Neural cell (in vitro differentiated cells): ENCODE results near the gene NMU. TPM values are rescaled to one million over a fixed set of nuclear protein-coding genes. Genes with fewer than 3 reads are reported as not detected.
A peak's percentile ranks its signal among the peaks of the same experiment; 100 is the strongest.

Source experiments
- H2AFZ ChIP-seq: fragments of 200-600, 300-800 bp; sonication (generic), shearing (Covaris generic); 2 replicates; pipeline ENCODE4 v1.6.0; 2014; ENCODE audit warnings: low read depth, mild to moderate bottlenecking, antibody characterized with exemption, low read length, moderate library complexity
- H3F3A ChIP-seq: fragments of 200-600 bp; shearing (Covaris generic); 2 replicates; pipeline ENCODE4 v1.6.1; 2016; ENCODE audit warnings: mild to moderate bottlenecking, moderate library complexity, mixed read lengths, antibody characterized with exemption, low read length; ENCODE audit not compliant: insufficient read depth, poor library complexity, severe bottlenecking
- H3K27ac ChIP-seq: fragments of 200-600, 300-800 bp; sonication (generic), shearing (Covaris generic); 2 replicates; pipeline ENCODE4 v1.5.1; 2014; ENCODE audit warnings: mild to moderate bottlenecking, low read length, moderate library complexity
- H3K27me3 ChIP-seq: fragments of 300-800, 200-600 bp; sonication (generic), shearing (Covaris generic); 2 replicates; pipeline ENCODE4 v1.6.0; 2014; ENCODE audit warnings: mild to moderate bottlenecking, low read depth, low read length, moderate library complexity; ENCODE audit not compliant: insufficient read depth
- H3K36me3 ChIP-seq: fragments of 300-800, 200-600 bp; sonication (generic), shearing (Covaris generic); 2 replicates; pipeline ENCODE4 v1.5.1; 2014; ENCODE audit warnings: mild to moderate bottlenecking, antibody characterized with exemption, low read length, moderate library complexity; ENCODE audit not compliant: insufficient read depth
- H3K4me2 ChIP-seq: fragments of 300-800, 200-600 bp; sonication (generic), shearing (Covaris generic); 2 replicates; pipeline ENCODE4 v1.6.0; 2014; ENCODE audit warnings: mild to moderate bottlenecking, low read length
- H3K4me3 ChIP-seq: fragments of 300-800, 200-600 bp; sonication (generic), shearing (Covaris generic); 2 replicates; pipeline ENCODE4 v1.5.1; 2014; ENCODE audit warnings: mild to moderate bottlenecking, low read length, moderate library complexity
- H3K79me2 ChIP-seq: fragments of 200-600 bp; shearing (Covaris generic); replicated peaks from 2 replicates; pipeline ENCODE4 v1.6.0; 2014; ENCODE audit warnings: mild to moderate bottlenecking, low read length, moderate library complexity; ENCODE audit not compliant: insufficient read depth
- H3K9ac ChIP-seq: fragments of 300-800, 200-600 bp; sonication (generic), shearing (Covaris generic); 2 replicates; pipeline ENCODE4 v1.6.1; 2016; ENCODE audit warnings: mild to moderate bottlenecking, low read length, mixed read lengths
- H3K9me2 ChIP-seq: fragments of 200-600 bp; shearing (Covaris generic); 2 replicates; pipeline ENCODE4 v1.6.1; 2016; ENCODE audit warnings: mild to moderate bottlenecking, low read length, mixed read lengths; ENCODE audit not compliant: insufficient read depth
- H3K9me3 ChIP-seq: fragments of 200-600, 300-800 bp; sonication (generic), shearing (Covaris generic); 2 replicates; pipeline ENCODE4 v1.6.1; 2016; ENCODE audit warnings: mild to moderate bottlenecking, mixed run types, low read length, moderate library complexity, mixed read lengths
- H4K20me1 ChIP-seq: fragments of 200-600 bp; shearing (Covaris generic); 2 replicates; pipeline ENCODE4 v1.6.1; 2016; ENCODE audit warnings: mild to moderate bottlenecking, mixed run types; ENCODE audit not compliant: insufficient read depth
- EP300 ChIP-seq: fragments of 450-650 bp; conservative IDR thresholded peaks from 2 replicates; pipeline ENCODE4 v1.6.1; 2014; ENCODE audit warnings: antibody characterized with exemption, mild to moderate bottlenecking, moderate library complexity; ENCODE audit not compliant: poor library complexity, severe bottlenecking
- EZH2 ChIP-seq: fragments of 200-600, 300-800 bp; shearing (Covaris generic), sonication (generic); IDR thresholded peaks from 2 replicates; pipeline ENCODE4 v1.6.1; 2014; ENCODE audit warnings: antibody characterized with exemption, low read length, borderline replicate concordance, mild to moderate bottlenecking; ENCODE audit not compliant: insufficient read depth, poor library complexity, severe bottlenecking
- MXI1 ChIP-seq: fragments of 450-650 bp; conservative IDR thresholded peaks from 2 replicates; pipeline ENCODE4 v1.6.1; 2014; ENCODE audit warnings: antibody characterized with exemption, mild to moderate bottlenecking; ENCODE audit not compliant: poor library complexity, severe bottlenecking
- POLR2AphosphoS5 ChIP-seq: IDR thresholded peaks from 2 replicates; pipeline ENCODE4 v1.6.1; 2012
- RAD21 ChIP-seq: fragments of 450-650 bp; conservative IDR thresholded peaks from 2 replicates; pipeline ENCODE4 v1.6.1; 2014; ENCODE audit warnings: antibody characterized with exemption, mild to moderate bottlenecking, moderate library complexity
- SMC3 ChIP-seq: fragments of 450-650 bp; conservative IDR thresholded peaks from 2 replicates; pipeline ENCODE4 v1.6.1; 2014; ENCODE audit warnings: antibody characterized with exemption, mild to moderate bottlenecking, moderate library complexity; ENCODE audit not compliant: poor library complexity
- TAF1 ChIP-seq: IDR thresholded peaks from 2 replicates; pipeline ENCODE4 v1.6.1; 2012; ENCODE audit warnings: low read depth
- polyA plus RNA-seq: library from polyadenylated mRNA; depleted of rRNA; stranded (reverse); fragments of >200 nt; gene quantifications from 2 replicates; pipeline ENCODE4 v1.2.3, GENCODE V29; 2014
- TF ChIP-seq, protein P1 (sequence below): IDR thresholded peaks from 2 replicates; pipeline ENCODE4 v1.6.1; 2012; ENCODE audit warnings: borderline replicate concordance
- TF ChIP-seq, protein P2 (sequence below): fragments of 450-650 bp; IDR thresholded peaks from 2 replicates; pipeline ENCODE4 v1.5.1; 2014; ENCODE audit warnings: antibody characterized with exemption, mild to moderate bottlenecking, moderate library complexity; ENCODE audit not compliant: poor library complexity, severe bottlenecking

NMU gene
- polyA plus RNA-seq, 1 donor from 2014 or later, result 47.2 TPM

DNA sequence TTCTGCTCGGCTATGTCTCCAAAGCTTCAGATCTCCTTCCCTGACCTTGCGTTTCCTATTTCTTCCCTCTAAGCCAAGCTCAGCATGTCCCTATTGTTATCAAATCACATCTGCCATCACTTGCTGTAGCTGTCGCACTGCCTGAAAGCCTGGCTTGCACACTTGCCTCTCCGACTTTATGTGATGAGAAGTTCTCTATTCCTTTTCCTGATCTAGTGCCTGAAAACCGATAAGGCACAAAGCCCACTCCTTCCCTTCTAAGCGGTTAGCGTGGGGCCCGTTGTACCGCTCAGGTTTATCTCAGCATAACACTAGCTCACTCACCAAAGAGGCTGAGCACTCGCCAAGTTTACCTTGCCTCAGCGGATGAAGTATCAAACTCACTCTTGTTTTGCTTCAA, 816 bp downstream of the NMU start:
- peak overlapping the region; percentile 47 for H3K27ac ChIP-seq

DNA sequence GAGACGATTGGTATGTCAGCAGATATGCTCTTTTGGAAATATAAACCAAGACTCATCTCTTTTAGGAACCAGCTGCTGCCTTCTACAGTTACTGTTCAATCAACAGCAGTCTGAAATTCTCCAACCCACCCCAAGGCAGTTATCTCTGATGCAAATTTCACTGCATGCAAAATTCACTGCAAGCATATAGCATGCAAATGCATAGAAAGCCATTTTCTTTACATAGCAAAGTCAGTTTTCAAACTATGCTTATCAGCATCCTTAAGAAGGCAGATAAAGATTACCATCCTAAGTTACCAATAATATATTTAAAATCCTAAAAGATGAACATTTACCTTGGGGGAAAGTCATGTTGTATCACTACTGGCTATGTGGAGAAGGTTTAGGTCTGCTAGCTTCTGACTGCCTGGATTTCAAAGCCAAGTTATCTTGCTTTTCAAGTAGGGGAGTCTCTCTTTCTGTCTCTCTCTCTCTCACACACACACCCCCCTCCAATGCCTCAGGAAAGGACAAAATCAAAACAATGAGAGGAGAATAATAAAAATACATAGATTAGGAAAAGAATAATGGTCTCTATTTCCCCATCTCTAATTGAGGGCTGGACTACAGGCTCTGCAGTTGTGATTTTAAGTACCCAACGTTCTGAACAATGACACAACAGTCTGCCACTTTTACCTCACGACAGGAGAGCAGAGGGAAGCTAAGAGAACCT, 1.5 kb downstream of the NMU start:
- Histone ChIP-seq H3K36me3 (no peaks in the 10 kb centered on the region), H2AFZ (peak overlapping the region; percentile 37), H3K4me2 (peak overlapping the region; percentile 85), H3K9ac (peak overlapping the region; percentile 46), H4K20me1 (no peaks in the 10 kb centered on the region), H3K27me3 (no peaks in the 10 kb centered on the region), H3K9me2 (no peaks in the 10 kb centered on the region), H3K9me3 (no peaks in the 10 kb centered on the region), H3F3A (peaks cover 8% of the 10 kb centered on the region), H3K4me3 (peak overlapping the region; percentile 82), H3K79me2 (no peaks in the 10 kb centered on the region), H3K27ac (peak overlapping the region; percentile 47)
- TF ChIP-seq EP300 (no peak), POLR2AphosphoS5 (no peak), MXI1 (no peak), TAF1 (no peak), RAD21 (no peak), EZH2 (no peak), SMC3 (no peak)
- TF ChIP-seq, protein P1, sequence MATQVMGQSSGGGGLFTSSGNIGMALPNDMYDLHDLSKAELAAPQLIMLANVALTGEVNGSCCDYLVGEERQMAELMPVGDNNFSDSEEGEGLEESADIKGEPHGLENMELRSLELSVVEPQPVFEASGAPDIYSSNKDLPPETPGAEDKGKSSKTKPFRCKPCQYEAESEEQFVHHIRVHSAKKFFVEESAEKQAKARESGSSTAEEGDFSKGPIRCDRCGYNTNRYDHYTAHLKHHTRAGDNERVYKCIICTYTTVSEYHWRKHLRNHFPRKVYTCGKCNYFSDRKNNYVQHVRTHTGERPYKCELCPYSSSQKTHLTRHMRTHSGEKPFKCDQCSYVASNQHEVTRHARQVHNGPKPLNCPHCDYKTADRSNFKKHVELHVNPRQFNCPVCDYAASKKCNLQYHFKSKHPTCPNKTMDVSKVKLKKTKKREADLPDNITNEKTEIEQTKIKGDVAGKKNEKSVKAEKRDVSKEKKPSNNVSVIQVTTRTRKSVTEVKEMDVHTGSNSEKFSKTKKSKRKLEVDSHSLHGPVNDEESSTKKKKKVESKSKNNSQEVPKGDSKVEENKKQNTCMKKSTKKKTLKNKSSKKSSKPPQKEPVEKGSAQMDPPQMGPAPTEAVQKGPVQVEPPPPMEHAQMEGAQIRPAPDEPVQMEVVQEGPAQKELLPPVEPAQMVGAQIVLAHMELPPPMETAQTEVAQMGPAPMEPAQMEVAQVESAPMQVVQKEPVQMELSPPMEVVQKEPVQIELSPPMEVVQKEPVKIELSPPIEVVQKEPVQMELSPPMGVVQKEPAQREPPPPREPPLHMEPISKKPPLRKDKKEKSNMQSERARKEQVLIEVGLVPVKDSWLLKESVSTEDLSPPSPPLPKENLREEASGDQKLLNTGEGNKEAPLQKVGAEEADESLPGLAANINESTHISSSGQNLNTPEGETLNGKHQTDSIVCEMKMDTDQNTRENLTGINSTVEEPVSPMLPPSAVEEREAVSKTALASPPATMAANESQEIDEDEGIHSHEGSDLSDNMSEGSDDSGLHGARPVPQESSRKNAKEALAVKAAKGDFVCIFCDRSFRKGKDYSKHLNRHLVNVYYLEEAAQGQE, result no peak
- TF ChIP-seq, protein P2, sequence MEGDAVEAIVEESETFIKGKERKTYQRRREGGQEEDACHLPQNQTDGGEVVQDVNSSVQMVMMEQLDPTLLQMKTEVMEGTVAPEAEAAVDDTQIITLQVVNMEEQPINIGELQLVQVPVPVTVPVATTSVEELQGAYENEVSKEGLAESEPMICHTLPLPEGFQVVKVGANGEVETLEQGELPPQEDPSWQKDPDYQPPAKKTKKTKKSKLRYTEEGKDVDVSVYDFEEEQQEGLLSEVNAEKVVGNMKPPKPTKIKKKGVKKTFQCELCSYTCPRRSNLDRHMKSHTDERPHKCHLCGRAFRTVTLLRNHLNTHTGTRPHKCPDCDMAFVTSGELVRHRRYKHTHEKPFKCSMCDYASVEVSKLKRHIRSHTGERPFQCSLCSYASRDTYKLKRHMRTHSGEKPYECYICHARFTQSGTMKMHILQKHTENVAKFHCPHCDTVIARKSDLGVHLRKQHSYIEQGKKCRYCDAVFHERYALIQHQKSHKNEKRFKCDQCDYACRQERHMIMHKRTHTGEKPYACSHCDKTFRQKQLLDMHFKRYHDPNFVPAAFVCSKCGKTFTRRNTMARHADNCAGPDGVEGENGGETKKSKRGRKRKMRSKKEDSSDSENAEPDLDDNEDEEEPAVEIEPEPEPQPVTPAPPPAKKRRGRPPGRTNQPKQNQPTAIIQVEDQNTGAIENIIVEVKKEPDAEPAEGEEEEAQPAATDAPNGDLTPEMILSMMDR, result no peak

More for the DNA sequence above, 816 bp downstream of the NMU start:
- no peaks in the 10 kb centered on the region for H4K20me1 ChIP-seq
- H3K27me3 ChIP-seq, result no peaks in the 10 kb centered on the region
- H3K9me2 ChIP-seq, result no peaks in the 10 kb centered on the region
- H3K4me2 ChIP-seq, result peak overlapping the region; percentile 85
- H3F3A ChIP-seq, result peaks cover 8% of the 10 kb centered on the region
- peak overlapping the region; percentile 37 for H2AFZ ChIP-seq
- no peaks in the 10 kb centered on the region for H3K79me2 ChIP-seq
- peak overlapping the region; percentile 46 for H3K9ac ChIP-seq
- no peaks in the 10 kb centered on the region for H3K36me3 ChIP-seq
- TF ChIP-seq SMC3 (no peak), EZH2 (no peak), TAF1 (peak; percentile 45), RAD21 (peak; percentile 16), POLR2AphosphoS5 (no peak), MXI1 (no peak), EP300 (no peak)
- TF ChIP-seq, protein P2, result no peak
- TF ChIP-seq, protein P1, result peak; percentile 22
- peak overlapping the region; percentile 82 for H3K4me3 ChIP-seq
- no peaks in the 10 kb centered on the region for H3K9me3 ChIP-seq
